A549 (cell line): ENCODE measurements around the gene DUSP1. TPM values are rescaled to one million over a fixed set of nuclear protein-coding genes. Genes with fewer than 3 reads are reported as not detected.

Experiments
- ATAC-seq, 2 experiments: fragments of 200-7000 bp in 1 of 2; fragments of >200 bp in 1 of 2; cut with Nextera tagmentation in 1 of 2; cut with Tn5 transposase in 1 of 2; 3 replicates each; pipeline versions ENCODE4 v1.8.0 to v1.9.1; 2018 to 2020; ENCODE audit warnings: mild to moderate bottlenecking in 1 of 2, moderate library complexity in 1 of 2
- CTCF ChIA-PET: fragments of 300-600 bp; sonication (Branson Sonifier 250); formaldehyde crosslinking; extraction: SDS; loops from one replicate; lab custom pipeline; 2021; ENCODE audit warnings: antibody characterized with exemption, inconsistent platforms; lab: Yijun Ruan, JAX
- POLR2A ChIA-PET: fragments of 350-600 bp; formaldehyde crosslinking; extraction: SDS; loops from one replicate; lab custom pipeline; 2021; ENCODE audit warnings: antibody characterized with exemption, inconsistent platforms; lab: Yijun Ruan, JAX
- DNase-seq, 2 experiments: peaks; one replicate each; pipeline versions ENCODE4 v3.0.0 to v3.0.0-alpha.2; 2011 to 2016; ENCODE audit warnings: low read depth in 1 of 2, low spot score in 1 of 2
- FAIRE-seq: peaks from 2 replicates; lab custom pipeline; 2011; peaks lifted over from hg19 to GRCh38; lab: Jason Lieb, UNC
- H3K27ac ChIP-seq, 2 experiments: fragments of >200 bp; sonication (Bioruptor Twin); formaldehyde crosslinking; 3 replicates each; pipeline ENCODE4 v1.5.1; 2016 to 2017
- H3K4me1 ChIP-seq: fragments of >200 bp; sonication (Bioruptor Twin); formaldehyde crosslinking; 3 replicates; pipeline ENCODE4 v1.6.1; 2016
- H3K4me2 ChIP-seq: fragments of >200 bp; sonication (Bioruptor Twin); formaldehyde crosslinking; 3 replicates; pipeline ENCODE4 v1.6.1; 2016
- H3K4me3 ChIP-seq: fragments of >200 bp; sonication (Bioruptor Twin); formaldehyde crosslinking; 3 replicates; pipeline ENCODE4 v1.5.1; 2016
- H3K9me3 ChIP-seq: fragments of >200 bp; sonication (Bioruptor Twin); formaldehyde crosslinking; 3 replicates; pipeline ENCODE4 v1.6.1; 2016
- ATOH8 ChIP-seq: fragments of 250-450 bp; sonication (Bioruptor Pico); IDR thresholded peaks from 2 replicates; pipeline ENCODE4 v1.5.0; 2020; ENCODE audit warnings: low read depth, mild to moderate bottlenecking, moderate library complexity
- CBX2 ChIP-seq: fragments of 200-600 bp; sonication (generic); IDR thresholded peaks from 2 replicates; pipeline ENCODE4 v1.6.1; 2016; ENCODE audit warnings: low read depth, mild to moderate bottlenecking, borderline replicate concordance
- CTCF ChIP-seq: fragments of >200 bp; sonication (Bioruptor Twin); formaldehyde crosslinking; IDR thresholded peaks from 3 replicates; pipeline ENCODE4 v1.5.1; 2016
- E2F6 ChIP-seq: IDR thresholded peaks from 2 replicates; pipeline ENCODE4 v1.6.1; 2012; ENCODE audit warnings: low read depth, borderline replicate concordance
- EHF ChIP-seq: fragments of 250-450 bp; sonication (Bioruptor Pico); IDR thresholded peaks from 2 replicates; pipeline ENCODE4 v1.5.0; 2020; ENCODE audit warnings: mild to moderate bottlenecking
- EP300 ChIP-seq, 2 experiments: fragments of >200 bp; sonication (Bioruptor Twin); formaldehyde crosslinking; IDR thresholded peaks; 2 replicates in 1 of 2; 3 replicates in 1 of 2; pipeline ENCODE4 v1.6.1; 2016 to 2017
- FOSB ChIP-seq: fragments of 250-450 bp; sonication (Bioruptor Pico); IDR thresholded peaks from 2 replicates; pipeline ENCODE4 v1.5.0; 2020; ENCODE audit warnings: mild to moderate bottlenecking, moderate library complexity
- FOSL2 ChIP-seq, 2 experiments: fragments of 450-650 bp in 1 of 2; fragments of >200 bp in 1 of 2; sonication (Bioruptor Twin) in 1 of 2; formaldehyde crosslinking; IDR thresholded peaks; 2 replicates each; pipeline versions ENCODE4 v1.5.0 to v1.6.1; 2016 to 2020; ENCODE audit warnings: mild to moderate bottlenecking in 1 of 2, moderate library complexity in 1 of 2
- FOXS1 ChIP-seq: fragments of 250-450 bp; sonication (Bioruptor Pico); IDR thresholded peaks from 2 replicates; pipeline ENCODE4 v1.5.0; 2020; ENCODE audit warnings: mild to moderate bottlenecking, moderate library complexity
- GATA3 ChIP-seq: IDR thresholded peaks from 2 replicates; pipeline ENCODE4 v1.6.1; 2012; ENCODE audit warnings: borderline replicate concordance
- HDAC2 ChIP-seq: fragments of 200-600 bp; sonication (generic); IDR thresholded peaks from 2 replicates; pipeline ENCODE4 v1.6.1; 2016
- HES2 ChIP-seq: fragments of >200 bp; sonication (Bioruptor Twin); formaldehyde crosslinking; IDR thresholded peaks from 2 replicates; pipeline ENCODE4 v1.6.1; 2016
- HEYL ChIP-seq: fragments of 250-450 bp; sonication (Bioruptor Pico); IDR thresholded peaks from 2 replicates; pipeline ENCODE4 v1.8.0; 2021; ENCODE audit warnings: mild to moderate bottlenecking, moderate library complexity
- HOXA7 ChIP-seq: fragments of 250-450 bp; sonication (Bioruptor Pico); IDR thresholded peaks from 2 replicates; pipeline ENCODE4 v1.5.0; 2020; ENCODE audit warnings: mild to moderate bottlenecking, moderate library complexity
- HOXB13 ChIP-seq: fragments of 250-450 bp; sonication (Bioruptor Pico); IDR thresholded peaks from 2 replicates; pipeline ENCODE4 v1.5.0; 2020; ENCODE audit warnings: low read depth, mild to moderate bottlenecking, moderate library complexity
- HOXB5 ChIP-seq: fragments of 250-450 bp; sonication (Bioruptor Pico); IDR thresholded peaks from 2 replicates; pipeline ENCODE4 v1.5.0; 2020; ENCODE audit warnings: mild to moderate bottlenecking, moderate library complexity
- JUN ChIP-seq, 2 experiments: fragments of >200 bp; sonication (Bioruptor Twin); formaldehyde crosslinking; IDR thresholded peaks; 2 replicates in 1 of 2; 3 replicates in 1 of 2; pipeline ENCODE4 v1.6.1; 2016 to 2017
- JUNB ChIP-seq: fragments of >200 bp; sonication (Bioruptor Twin); formaldehyde crosslinking; IDR thresholded peaks from 2 replicates; pipeline ENCODE4 v1.6.1; 2016
- KDM1A ChIP-seq: fragments of 200-600 bp; sonication (generic); IDR thresholded peaks from 2 replicates; pipeline ENCODE4 v1.6.1; 2016; ENCODE audit warnings: low read depth, mild to moderate bottlenecking
- KDM5A ChIP-seq: fragments of 200-600 bp; sonication (generic); IDR thresholded peaks from 2 replicates; pipeline ENCODE4 v1.6.1; 2016; ENCODE audit warnings: antibody characterized with exemption, mild to moderate bottlenecking
- MAFK ChIP-seq: fragments of 450-650 bp; IDR thresholded peaks from 2 replicates; pipeline ENCODE4 v1.6.1; 2014; ENCODE audit not compliant: partially characterized antibody
- MAX ChIP-seq: IDR thresholded peaks from 2 replicates; pipeline ENCODE4 v1.6.1; 2012
- MAZ ChIP-seq: fragments of 150-350 bp; IDR thresholded peaks from 2 replicates; pipeline ENCODE4 v1.6.1; 2014; ENCODE audit warnings: antibody characterized with exemption, low read depth, low read length, borderline replicate concordance
- NFE2L2 ChIP-seq: fragments of 150-350 bp; conservative IDR thresholded peaks from 2 replicates; pipeline ENCODE4 v1.6.1; 2014; ENCODE audit warnings: low read length
- SMC3 ChIP-seq: fragments of >200 bp; sonication (Bioruptor Twin); formaldehyde crosslinking; IDR thresholded peaks from 3 replicates; pipeline ENCODE4 v1.6.1; 2018; ENCODE audit warnings: inconsistent platforms
- SREBF2 ChIP-seq: fragments of 450-650 bp; IDR thresholded peaks from 2 replicates; pipeline ENCODE4 v1.6.1; 2014; ENCODE audit warnings: mild to moderate bottlenecking, moderate library complexity
- TP53 ChIP-seq: fragments of 250-450 bp; sonication (Bioruptor Pico); IDR thresholded peaks from 2 replicates; pipeline ENCODE4 v1.5.0; 2021; ENCODE audit warnings: mild to moderate bottlenecking, moderate library complexity
- ZC3H11A ChIP-seq: fragments of 450-650 bp; IDR thresholded peaks from 2 replicates; pipeline ENCODE4 v1.6.1; 2014; ENCODE audit warnings: antibody characterized with exemption, mild to moderate bottlenecking
- ZFP36 ChIP-seq: fragments of 450-650 bp; IDR thresholded peaks from 2 replicates; pipeline ENCODE4 v1.6.1; 2014; ENCODE audit warnings: borderline replicate concordance; ENCODE audit not compliant: partially characterized antibody
- ZNF302 ChIP-seq: fragments of 250-450 bp; sonication (Bioruptor Pico); IDR thresholded peaks from 2 replicates; pipeline ENCODE4 v1.9.0; 2021; ENCODE audit warnings: inconsistent platforms, mild to moderate bottlenecking, moderate library complexity
- ZSCAN20 ChIP-seq: fragments of 250-450 bp; sonication (Bioruptor Pico); IDR thresholded peaks from 2 replicates; pipeline ENCODE4 v1.8.0; 2022; ENCODE audit warnings: mild to moderate bottlenecking, moderate library complexity
- WGBS: methylation state at CpG from one replicate; pipeline ENCODE4 v1.1.6; 2017; ENCODE audit errors: missing lambda C conversion rate; 5-methylcytosine and 5-hydroxymethylcytosine counted together
- polyA plus RNA-seq, 4 experiments: library from polyadenylated mRNA; depleted of rRNA in 3 of 4; stranded (reverse); fragments of >200 nt; fragmentation: RNase III in 1 of 4; extraction: RNeasy Plus Mini Kit Qiagen cat#74134 plus additional on column Dnase treatment in 1 of 4; gene quantifications; 2 replicates in 3 of 4; 3 replicates in 1 of 4; pipeline ENCODE4 v1.2.3, GENCODE V29; 2011 to 2017

DUSP1 gene
- polyA plus RNA-seq, 2 of the 4 experiments (the other 2 are of a cell fraction): 207 to 594 TPM

GRCh38 chr5:172776235-172776594 lies 5.2 kb upstream of the DUSP1 start:
- peak overlapping the region; percentile 97 to 100 for H3K27ac ChIP-seq
- CTCF ChIA-PET: interaction anchor here (1.1 to 8.7 kb wide), 10 partner anchors 60 to 182 kb away, joined by 3 to 131 read pairs (median 4); partner anchors contain the start of gene RPL26L1
- TF ChIP-seq HDAC2 (no peak), JUN (IDR thresholded peaks at IDR 0.05) (no peak), ZFP36 (no peak), E2F6 (no peak), ATOH8 (peak; percentile 20; the same call in 1 of the 2 replicates), ZSCAN20 (CRISPR knock-in tag) (no peak), HOXA7 (CRISPR knock-in tag) (no peak; the same call in 1 of the 2 replicates), SMC3 (no peak), HOXB5 (peak; percentile 27; the same call in 1 of the 2 replicates), EHF (CRISPR knock-in tag) (no peak), CBX2 (no peak), HEYL (CRISPR knock-in tag) (peak; percentile 67; the same call in 1 of the 2 replicates), ZNF302 (CRISPR knock-in tag) (no peak)
- TF ChIP-seq, all 56 proteins: peak for 3
- WGBS: 41% methylated on average over 2 of the region's 2 CpGs
- Histone ChIP-seq H3K9me3 (no peaks in the 10 kb centered on the region), H3K4me3 (no peak overlapping the region), H3K4me1 (peaks cover 85% of the 10 kb centered on the region), H3K4me2 (peak overlapping the region; percentile 97)
- POLR2A ChIA-PET: interaction anchor here (1.0 to 1.7 kb wide), 4 partner anchors 9 to 183 kb away, joined by 3 to 7 read pairs (median 4); partner anchors contain the start of gene RPL26L1
- no peak for ATAC-seq
- no peak for FAIRE-seq
- DNase-seq: peak in 1 of 2 experiments; percentile 61

GRCh38 chr5:172775326-172776234 lies 4.6 kb upstream of the DUSP1 start:
- Histone ChIP-seq H3K4me3 (no peak overlapping the region), H3K9me3 (no peaks in the 10 kb centered on the region), H3K4me1 (peaks cover 82% of the 10 kb centered on the region), H3K27ac (peak overlapping the region; percentile 97 to 100), H3K4me2 (peak overlapping the region; percentile 97)
- ChIA-PET POLR2A (interaction anchor here (0.7 to 1.7 kb wide), 6 partner anchors 9 to 129 kb away, joined by 3 to 7 read pairs (median 5); no protein-coding TSS in a partner anchor), CTCF (interaction anchor here (1.0 to 8.7 kb wide), 12 partner anchors 59 to 183 kb away, joined by 3 to 131 read pairs (median 4); partner anchors contain the start of gene RPL26L1)
- ATAC-seq (peak; percentile 19 to 34; a peak in 5 of 6 replicates), DNase-seq (peak in 1 of 2 experiments; percentile 94), FAIRE-seq (no peak)
- WGBS: 66% methylated on average over 11 of the region's 11 CpGs
- TF ChIP-seq FOSB (CRISPR knock-in tag) (peak; percentile 64; the same call in 1 of the 2 replicates), CBX2 (no peak), NFE2L2 (peak; percentile 66), ZSCAN20 (CRISPR knock-in tag) (peak; percentile 67; the same call in 1 of the 2 replicates), CTCF (peak; percentile 21; the same call in 2 of the 3 replicates), FOSL2 (IDR thresholded peaks at IDR 0.05) (no peak), FOSL2 (CRISPR knock-in tag; IDR thresholded peaks at IDR 0.05) (peak; percentile 73), KDM1A (peak; percentile 78), FOXS1 (CRISPR knock-in tag) (peak; percentile 17; the same call in 1 of the 2 replicates), MAZ (no peak), MAFK (peak; percentile 94), EP300 (IDR thresholded peaks at IDR 0.05) (peak; percentile 45 to 64; a peak in 3 of 5 replicates), HDAC2 (peak; percentile 45; the same call in 1 of the 2 replicates), ZNF302 (CRISPR knock-in tag) (no peak), JUNB (peak; percentile 14; the same call in 1 of the 2 replicates), ZC3H11A (no peak), ZFP36 (peak; percentile 98), KDM5A (no peak), TP53 (0 out of 2 replicates have a peak, but pooled peaks have one; percentile 44), SREBF2 (no peak), EHF (CRISPR knock-in tag) (0 out of 2 replicates have a peak, but pooled peaks have one; percentile 71), GATA3 (peak; percentile 39; the same call in 1 of the 2 replicates), HES2 (peak; percentile 85), HOXB5 (peak; percentile 93), HOXB13 (CRISPR knock-in tag) (peak; percentile 88), MAX (no peak; the same call in 1 of the 2 replicates), SMC3 (no peak; the same call in 2 of the 3 replicates)
